ENCODE results near the gene THY1.

- TF ChIP-seq CTCF (IDR thresholded peaks at IDR 0.05; ENCODE audit: poor library complexity, severe bottlenecking): no peak
- no peak for TF ChIP-seq TAF1 (IDR thresholded peaks at IDR 0.05; ENCODE audit: low read depth)
- no peak for TF ChIP-seq POLR2AphosphoS5 (IDR thresholded peaks at IDR 0.05)
- no peak for TF ChIP-seq EP300 (conservative IDR thresholded peaks at IDR 0.05; ENCODE audit: poor library complexity, severe bottlenecking)
- no peak for TF ChIP-seq RAD21 (conservative IDR thresholded peaks at IDR 0.05)
- TF ChIP-seq EZH2 (IDR thresholded peaks at IDR 0.05; ENCODE audit: borderline replicate concordance, insufficient read depth, low read length, poor library complexity, severe bottlenecking): no peak
- no peak for TF ChIP-seq REST (IDR thresholded peaks at IDR 0.05; ENCODE audit: borderline replicate concordance)
- no peak for TF ChIP-seq MXI1 (conservative IDR thresholded peaks at IDR 0.05; ENCODE audit: poor library complexity, severe bottlenecking)
- TF ChIP-seq SMC3 (conservative IDR thresholded peaks at IDR 0.05; ENCODE audit: poor library complexity): no peak
Measured at GRCh38 chr11:119397740-119398139, 25.2 kb downstream of the THY1 start.
